GM12872 (cell line): Measurements from ENCODE around the gene CDCA3.

Experiments
- TF ChIP-seq, protein P1 (sequence below): IDR thresholded peaks from 3 replicates; pipeline ENCODE4 v1.5.1; 2011; ENCODE audit warnings: low read depth, mild to moderate bottlenecking, low read length, moderate library complexity; ENCODE audit not compliant: insufficient read depth

CDCA3 gene

DNA sequence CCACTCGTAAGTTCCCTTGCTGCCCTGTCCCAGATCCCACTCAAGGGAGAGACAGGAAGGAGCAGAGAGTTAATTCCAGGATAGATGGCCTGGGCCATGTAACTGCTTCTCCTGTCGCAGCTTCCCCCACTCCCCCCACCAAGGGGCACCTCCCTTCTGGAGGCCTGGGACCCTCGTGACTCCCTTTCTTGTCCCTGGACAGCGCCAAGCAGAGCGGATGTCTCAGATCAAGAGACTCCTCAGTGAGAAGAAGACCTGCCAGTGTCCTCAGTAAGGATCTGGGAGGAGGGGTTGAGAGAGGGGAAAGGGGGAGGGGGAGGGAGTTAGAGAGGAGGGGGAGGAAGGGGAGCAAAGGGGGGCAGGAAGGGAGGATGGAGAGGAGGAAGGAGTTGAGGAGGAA lies 32.4 kb downstream of the CDCA3 start:
- TF ChIP-seq, protein P1, sequence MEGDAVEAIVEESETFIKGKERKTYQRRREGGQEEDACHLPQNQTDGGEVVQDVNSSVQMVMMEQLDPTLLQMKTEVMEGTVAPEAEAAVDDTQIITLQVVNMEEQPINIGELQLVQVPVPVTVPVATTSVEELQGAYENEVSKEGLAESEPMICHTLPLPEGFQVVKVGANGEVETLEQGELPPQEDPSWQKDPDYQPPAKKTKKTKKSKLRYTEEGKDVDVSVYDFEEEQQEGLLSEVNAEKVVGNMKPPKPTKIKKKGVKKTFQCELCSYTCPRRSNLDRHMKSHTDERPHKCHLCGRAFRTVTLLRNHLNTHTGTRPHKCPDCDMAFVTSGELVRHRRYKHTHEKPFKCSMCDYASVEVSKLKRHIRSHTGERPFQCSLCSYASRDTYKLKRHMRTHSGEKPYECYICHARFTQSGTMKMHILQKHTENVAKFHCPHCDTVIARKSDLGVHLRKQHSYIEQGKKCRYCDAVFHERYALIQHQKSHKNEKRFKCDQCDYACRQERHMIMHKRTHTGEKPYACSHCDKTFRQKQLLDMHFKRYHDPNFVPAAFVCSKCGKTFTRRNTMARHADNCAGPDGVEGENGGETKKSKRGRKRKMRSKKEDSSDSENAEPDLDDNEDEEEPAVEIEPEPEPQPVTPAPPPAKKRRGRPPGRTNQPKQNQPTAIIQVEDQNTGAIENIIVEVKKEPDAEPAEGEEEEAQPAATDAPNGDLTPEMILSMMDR, result no peak

DNA sequence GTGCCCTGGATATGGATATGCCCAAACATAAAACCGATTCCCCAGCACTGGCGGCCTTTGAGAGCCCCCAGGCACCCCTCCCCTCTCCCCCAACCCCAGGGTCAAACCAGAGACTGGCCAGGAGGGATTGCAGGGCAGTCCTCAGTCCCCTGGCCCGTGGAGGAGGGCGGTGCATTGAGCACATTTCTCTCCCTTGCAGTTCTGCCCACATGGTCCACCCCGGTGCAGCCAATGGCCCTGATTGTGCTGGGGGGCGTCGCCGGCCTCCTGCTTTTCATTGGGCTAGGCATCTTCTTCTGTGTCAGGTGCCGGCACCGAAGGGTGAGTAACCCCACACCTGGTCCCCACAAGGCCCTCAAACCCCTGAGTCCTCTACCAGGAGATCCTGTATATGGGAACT lies 32.9 kb downstream of the CDCA3 start:
- TF ChIP-seq, protein P1, result no peak

DNA sequence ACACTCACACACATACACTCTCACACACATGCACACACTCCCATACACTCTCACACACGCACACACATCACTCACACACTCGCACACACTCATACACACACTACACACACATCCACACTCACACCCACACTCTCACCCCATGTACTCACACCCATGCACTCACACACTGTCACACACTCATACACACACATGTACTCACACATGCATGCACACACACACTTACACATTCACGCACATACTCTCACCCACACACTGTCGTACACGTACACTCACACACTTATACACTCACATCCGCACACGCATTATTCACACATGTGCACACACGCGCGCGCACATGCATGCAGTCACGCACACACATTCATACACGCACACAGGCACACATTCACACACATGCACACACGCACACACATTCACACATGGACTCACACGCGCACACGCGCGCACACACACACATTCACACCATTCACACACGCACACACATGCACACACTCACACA lies 33.4 kb downstream of the CDCA3 start:
- TF ChIP-seq, protein P1, result no peak

DNA sequence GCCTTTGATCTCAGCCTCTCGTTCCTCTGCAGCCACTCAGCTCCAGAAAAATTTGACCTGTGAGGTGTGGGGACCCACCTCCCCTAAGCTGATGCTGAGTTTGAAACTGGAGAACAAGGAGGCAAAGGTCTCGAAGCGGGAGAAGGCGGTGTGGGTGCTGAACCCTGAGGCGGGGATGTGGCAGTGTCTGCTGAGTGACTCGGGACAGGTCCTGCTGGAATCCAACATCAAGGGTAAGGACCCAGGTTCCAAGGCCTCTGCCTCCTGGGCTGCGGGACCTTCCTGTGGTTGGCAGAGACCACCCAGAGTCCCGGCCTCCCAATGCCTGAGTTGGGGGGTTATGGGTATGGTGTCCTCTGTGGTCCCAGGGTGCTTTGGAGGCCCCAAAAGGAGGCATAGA lies 34.0 kb downstream of the CDCA3 start:
- TF ChIP-seq, protein P1, result no peak

DNA sequence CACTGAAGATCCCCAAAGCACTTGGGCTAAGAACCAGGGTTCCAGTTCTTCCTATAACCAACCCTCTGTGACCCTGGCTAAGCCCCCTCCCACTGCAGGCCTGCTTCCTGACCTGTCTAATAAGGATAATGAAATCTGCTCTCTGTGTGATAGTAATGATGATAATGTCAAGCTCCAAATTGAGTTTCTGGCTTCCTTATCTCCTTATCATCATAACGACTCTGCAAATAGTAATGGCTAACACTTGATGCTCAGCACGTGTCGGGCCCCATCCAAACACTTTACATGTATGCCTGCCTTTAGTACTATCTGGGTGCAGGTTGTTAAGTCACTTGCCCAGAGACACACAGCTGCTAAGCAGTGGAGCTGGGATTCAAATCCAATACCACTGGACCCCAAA lies 34.5 kb downstream of the CDCA3 start:
- TF ChIP-seq, protein P1, result no peak

DNA sequence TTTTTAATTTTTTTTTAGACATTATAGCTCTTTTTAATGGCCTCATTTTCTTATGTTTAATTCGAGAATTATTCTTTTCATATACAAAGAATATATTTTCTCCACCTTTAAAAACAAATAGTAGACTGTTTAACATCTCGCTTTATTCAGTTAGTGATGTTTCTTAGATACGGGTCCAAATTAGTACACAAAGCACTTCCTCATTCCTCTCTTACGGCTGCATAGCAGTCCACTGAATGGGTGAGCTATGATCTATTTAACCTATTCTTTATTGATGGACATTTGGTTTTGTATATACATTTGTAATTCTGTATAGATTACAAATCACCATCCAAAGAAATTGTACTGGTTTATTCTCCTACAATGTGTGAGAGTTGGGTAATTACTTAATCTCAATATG lies 37.7 kb downstream of the CDCA3 start:
- TF ChIP-seq, protein P1, result no peak

DNA sequence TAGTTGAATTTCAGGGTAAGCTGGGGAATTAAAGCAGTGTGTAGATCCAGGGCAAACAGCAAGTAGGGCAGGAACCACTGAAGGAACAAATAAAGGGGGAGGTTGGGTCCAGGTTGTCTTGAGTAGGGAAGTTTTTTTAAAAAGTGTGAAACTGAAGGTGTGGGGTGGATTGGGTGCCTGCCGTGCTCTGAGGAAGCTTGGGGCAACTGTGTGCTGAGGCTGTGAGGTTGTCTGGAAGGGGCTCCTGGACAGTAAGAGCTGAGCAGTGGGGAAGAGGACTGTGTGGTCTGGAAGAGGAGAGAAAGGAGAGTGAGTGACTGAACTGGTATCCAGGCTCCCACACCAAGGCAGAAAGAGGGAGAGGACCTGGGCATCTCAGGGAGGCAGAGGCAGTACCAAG lies 40.3 kb downstream of the CDCA3 start:
- TF ChIP-seq, protein P1, result no peak

DNA sequence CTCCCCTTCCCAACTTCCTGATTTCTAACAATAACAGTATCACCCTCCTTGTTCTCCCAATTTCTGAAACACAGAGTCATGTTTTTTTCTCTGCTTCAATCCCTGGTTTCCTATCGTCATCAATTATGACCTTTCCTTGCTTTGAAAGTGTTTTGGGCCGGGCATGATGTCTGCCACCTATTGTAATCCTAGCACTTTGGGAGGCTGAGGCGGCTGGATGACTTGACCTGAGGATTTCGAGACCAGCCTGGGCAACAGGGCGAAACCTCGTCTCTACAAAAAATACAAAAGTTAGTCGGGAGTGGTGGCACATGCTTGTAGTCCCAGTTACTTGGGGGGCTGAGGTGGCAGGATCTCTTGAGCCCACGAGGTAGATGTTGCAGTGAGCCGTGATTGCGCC lies 42.0 kb downstream of the CDCA3 start:
- TF ChIP-seq, protein P1, result no peak
